ENCODE measurements around the gene HEG1. TPM values are rescaled to one million over a fixed set of nuclear protein-coding genes. Genes with fewer than 3 reads are reported as not detected.

Gene HEG1
- total RNA-seq, 5 donors from 2014 or later (not counting 1 experiment from before 2014, with no cell fraction given), result 22.6 to 27.6 (median 25.6) TPM

- Mint-ChIP-seq H3K27me3 (peaks cover 6 to 7% of the 10 kb centered on the region in 2 donors), H3K36me3 (no peaks in the 10 kb centered on the region), H3K4me3 (no peak overlapping the region), H3K27ac (no peak overlapping the region), H3K4me1 (no peaks in the 10 kb centered on the region), H3K9me3 (no peaks in the 10 kb centered on the region)
- H3K4me1 ChIP-seq (ENCODE audit: control insufficient read depth in 1 of 2, extremely low read depth in 1 of 2, insufficient read depth in 2 of 2, low read length in 2 of 2), result no peaks in the 10 kb centered on the region
- peaks cover 0 to 10% of the 10 kb centered on the region in 2 experiments for H3K27me3 ChIP-seq (replicated peaks in 1 of 2; ENCODE audit: control insufficient read depth in 2 of 2, extremely low read depth in 1 of 2, insufficient read depth in 2 of 2, low read length in 1 of 2)
- no peak overlapping the region for H3K27ac ChIP-seq (ENCODE audit: low read length)
- no peaks in the 10 kb centered on the region for H3K36me3 ChIP-seq (ENCODE audit: control insufficient read depth in 2 of 2, extremely low read depth in 1 of 2, insufficient read depth in 1 of 2, low read length in 1 of 2)
- CTCF ChIA-PET, result interaction anchor here in 1 of 2 donors (0.6 to 0.7 kb wide), 2 partner anchors 119 to 886 kb away, joined by 3 to 6 read pairs; no protein-coding TSS in a partner anchor
- no peak overlapping the region for H3K4me3 ChIP-seq (ENCODE audit: control insufficient read depth in 1 of 2, extremely low read depth in 1 of 2, low read length in 1 of 2)
- 90% methylated on average over 2 of the region's 2 CpGs for WGBS (ENCODE audit: insufficient coverage)
- POLR2A ChIA-PET, result no interaction called here
- no peaks in the 10 kb centered on the region for H3K9me3 ChIP-seq
- no peak for DNase-seq
- ATAC-seq (replicated peaks in 1 of 4), result no peak
Observed at GRCh38 chr3:124918524-124918923, 137.3 kb downstream of the HEG1 start.

GRCh38 chr3:124916837-124917409, 138.9 kb downstream of the HEG1 start:
- no peak overlapping the region for H3K4me3 ChIP-seq (ENCODE audit: control insufficient read depth in 1 of 2, extremely low read depth in 1 of 2, low read length in 1 of 2)
- WGBS (ENCODE audit: insufficient coverage), result 82% methylated on average over 5 of the region's 8 CpGs
- no peak overlapping the region for H3K27ac ChIP-seq (ENCODE audit: low read length)
- H3K36me3 ChIP-seq (ENCODE audit: control insufficient read depth in 2 of 2, extremely low read depth in 1 of 2, insufficient read depth in 1 of 2, low read length in 1 of 2), result no peaks in the 10 kb centered on the region
- Mint-ChIP-seq H3K36me3 (no peaks in the 10 kb centered on the region), H3K4me1 (no peaks in the 10 kb centered on the region), H3K27me3 (peaks cover 7 to 11% of the 10 kb centered on the region in 2 donors), H3K9me3 (no peaks in the 10 kb centered on the region), H3K4me3 (no peak overlapping the region), H3K27ac (no peak overlapping the region)
- ATAC-seq (replicated peaks in 1 of 4) (no peak), DNase-seq (no peak)
- H3K9me3 ChIP-seq, result no peaks in the 10 kb centered on the region
- peaks cover 0 to 10% of the 10 kb centered on the region in 2 experiments for H3K27me3 ChIP-seq (replicated peaks in 1 of 2; ENCODE audit: control insufficient read depth in 2 of 2, extremely low read depth in 1 of 2, insufficient read depth in 2 of 2, low read length in 1 of 2)
- ChIA-PET CTCF (no interaction called here), POLR2A (no interaction called here)
- no peaks in the 10 kb centered on the region for H3K4me1 ChIP-seq (ENCODE audit: control insufficient read depth in 1 of 2, extremely low read depth in 1 of 2, insufficient read depth in 2 of 2, low read length in 2 of 2)

Other genes starting within 250 kb of the HEG1 start
- 1 to 10 TPM; 1.2 to 2.5 (median 1.7) TPM for gene ITGB5, start 168.6 kb downstream of the HEG1 start, total RNA-seq
- gene MUC13, start 121.2 kb downstream of the HEG1 start, total RNA-seq, result 1 to 10 TPM in 1 of 5 donors, under 1 TPM in 4; 0.13 to 6.7 (median 0.18) TPM
- gene SLC12A8, start 156.8 kb upstream of the HEG1 start, total RNA-seq, result under 1 TPM in 3 of 5 donors, not detected in 2; 0.50 to 0.96 (median 0.60) TPM

Measured in T-cell (primary cell).